ENCODE results near the gene PURA. TPM values are rescaled to one million over a fixed set of nuclear protein-coding genes. Genes with fewer than 3 reads are reported as not detected.

PURA gene
- total and polyA plus RNA-seq, 5 experiments from 2014 or later = 4.4 to 30.4 (median 4.7) TPM

DNA sequence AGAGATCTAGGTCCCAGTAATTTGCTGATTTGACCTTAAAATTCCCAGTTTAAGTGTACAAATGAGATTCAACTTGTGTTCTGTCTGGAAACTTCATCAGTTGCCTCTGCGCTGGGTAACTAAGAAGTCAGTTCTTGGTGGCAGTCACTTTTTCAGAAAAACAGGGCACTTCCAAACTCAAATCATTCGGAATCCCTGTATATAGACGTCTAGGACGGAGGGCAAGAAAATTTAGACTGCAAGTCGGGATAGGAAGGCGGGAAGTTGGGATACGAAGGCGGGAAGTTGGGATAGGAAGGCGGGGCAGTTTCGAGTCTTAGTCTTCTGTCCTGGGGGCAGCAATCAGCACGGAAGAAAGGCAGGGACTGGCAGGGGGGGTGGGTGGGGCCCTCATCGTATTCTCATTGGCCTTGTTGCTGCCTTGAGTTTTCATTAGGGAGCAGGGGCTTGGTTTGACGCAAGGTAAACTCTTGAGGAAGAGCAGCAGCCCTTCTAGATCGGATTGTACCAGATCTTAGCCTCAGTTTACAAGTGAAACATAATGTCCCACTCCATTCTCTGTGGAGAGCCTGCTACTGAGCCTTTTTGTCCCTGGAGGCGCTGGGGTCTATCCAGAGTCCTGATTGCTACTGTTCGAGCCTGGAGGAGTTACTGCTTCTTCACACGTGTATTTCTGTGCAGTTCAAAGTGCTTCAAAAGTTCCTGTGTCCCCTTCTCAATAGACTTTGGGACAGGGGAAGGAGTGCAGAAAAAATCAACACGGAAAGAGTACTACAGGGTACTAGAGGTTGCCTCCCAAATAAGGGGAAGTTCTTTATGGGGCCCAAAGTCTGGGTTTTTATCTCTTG, 2.7 kb upstream of the PURA start:
- H3K4me3 Mint-ChIP-seq = peak overlapping the region in 8 of 10 donors; percentile 21 to 99 (median 95)
- peaks cover 30 to 76% (median 68%) of the 10 kb centered on the region in 4 donors for H3K4me1 Mint-ChIP-seq
- peak overlapping the region in 9 of 10 donors; percentile 19 to 98 (median 79) for H3K27ac Mint-ChIP-seq
- no peak for DNase-seq
- H3K27me3 Mint-ChIP-seq = peaks cover 0 to 10% (median 2%) of the 10 kb centered on the region in 5 donors
- POLR2A ChIA-PET = interaction anchor here (0.8 to 3.7 kb wide), 2 partner anchors 11 to 36 kb away, joined by 11 to 20 read pairs; no protein-coding TSS in a partner anchor
- H3K36me3 Mint-ChIP-seq = peaks cover 0 to 2% (median 0%) of the 10 kb centered on the region in 3 donors
- no peak for ATAC-seq
- no peaks in the 10 kb centered on the region for H3K9me3 Mint-ChIP-seq

DNA sequence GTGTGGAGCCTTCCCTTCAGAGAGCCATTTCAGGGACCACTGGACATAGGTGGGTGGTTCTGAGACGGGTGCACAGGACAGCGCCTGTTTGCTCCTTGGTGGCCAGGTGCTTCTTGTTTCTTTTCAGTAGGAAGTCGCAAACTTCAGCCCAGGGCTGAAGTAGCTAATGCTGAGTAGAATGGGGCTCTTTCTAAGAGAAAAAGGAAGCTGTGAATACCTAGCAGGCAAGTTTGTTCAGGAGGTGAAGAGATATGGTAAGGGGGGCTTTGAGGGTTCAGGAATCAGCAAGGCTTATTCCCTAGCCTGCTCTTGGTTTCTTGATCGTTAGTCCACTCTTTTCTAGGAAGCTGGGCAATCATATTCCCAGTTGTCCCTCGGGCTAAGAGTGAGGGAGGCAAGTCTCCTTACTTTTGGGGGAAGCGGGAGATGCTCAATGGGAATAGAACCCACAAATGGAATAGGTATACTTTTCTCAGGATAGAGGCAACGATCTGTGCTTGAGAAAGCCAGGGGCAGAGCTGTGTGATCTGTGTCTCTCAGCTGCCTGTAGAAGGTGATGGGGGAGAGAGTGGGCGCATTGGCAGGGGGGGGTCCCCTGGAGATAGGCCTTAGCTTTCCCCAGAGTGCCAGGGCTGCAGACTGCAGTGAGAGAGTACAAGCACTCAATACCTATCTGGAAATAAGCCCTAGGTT, 1.9 kb upstream of the PURA start:
- peak overlapping the region in 9 of 10 donors; percentile 19 to 98 (median 79) for H3K27ac Mint-ChIP-seq
- ATAC-seq (no peak), DNase-seq (no peak)
- H3K36me3 Mint-ChIP-seq = peaks cover 0 to 2% (median 0%) of the 10 kb centered on the region in 3 donors
- peak overlapping the region; percentile 54 to 99 (median 95) for H3K4me3 Mint-ChIP-seq
- peaks cover 0 to 10% (median 2%) of the 10 kb centered on the region in 5 donors for H3K27me3 Mint-ChIP-seq
- H3K4me1 Mint-ChIP-seq = peaks cover 29 to 75% (median 67%) of the 10 kb centered on the region in 4 donors
- no peaks in the 10 kb centered on the region for H3K9me3 Mint-ChIP-seq
- POLR2A ChIA-PET = interaction anchor here (0.6 to 3.7 kb wide), 4 partner anchors 10 to 49 kb away, joined by 4 to 20 read pairs (median 8); no protein-coding TSS in a partner anchor

DNA sequence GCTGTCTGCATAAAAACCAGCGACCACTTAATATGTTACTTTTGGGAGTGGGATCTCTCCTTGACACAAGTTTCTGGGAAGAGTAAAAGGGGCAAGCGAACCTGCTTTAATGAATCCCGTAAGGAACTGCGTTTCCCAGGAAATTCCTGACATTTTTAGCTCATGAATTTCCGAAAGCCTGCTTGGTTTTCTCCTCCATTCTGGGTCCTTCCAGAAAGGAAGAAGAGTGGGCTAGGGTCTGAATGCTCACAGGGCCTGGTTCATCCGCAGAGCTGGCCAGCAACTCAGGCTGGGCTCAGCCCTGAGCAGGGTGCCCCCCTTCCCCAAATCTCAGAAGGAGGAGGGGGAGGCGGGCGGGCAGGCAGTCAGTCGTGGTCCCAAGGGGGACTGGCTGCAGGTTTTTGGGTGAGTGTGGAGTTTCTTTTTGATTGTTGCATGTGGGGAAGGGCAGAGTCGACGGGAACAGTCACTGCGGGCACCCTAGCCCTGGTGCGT, 1.2 kb upstream of the PURA start:
- POLR2A ChIA-PET = interaction anchor here (0.8 to 3.7 kb wide), 5 partner anchors 8 to 34 kb away, joined by 3 to 20 read pairs (median 4); no protein-coding TSS in a partner anchor
- Mint-ChIP-seq H3K4me3 (peak overlapping the region; percentile 89 to 99 (median 96)), H3K9me3 (no peaks in the 10 kb centered on the region), H3K27me3 (peaks cover 0 to 10% (median 2%) of the 10 kb centered on the region in 5 donors), H3K4me1 (peaks cover 30 to 81% (median 69%) of the 10 kb centered on the region in 4 donors), H3K36me3 (peaks cover 0 to 2% (median 0%) of the 10 kb centered on the region in 3 donors), H3K27ac (peak overlapping the region; percentile 60 to 98 (median 96))
- ATAC-seq (no peak), DNase-seq (no peak)

DNA sequence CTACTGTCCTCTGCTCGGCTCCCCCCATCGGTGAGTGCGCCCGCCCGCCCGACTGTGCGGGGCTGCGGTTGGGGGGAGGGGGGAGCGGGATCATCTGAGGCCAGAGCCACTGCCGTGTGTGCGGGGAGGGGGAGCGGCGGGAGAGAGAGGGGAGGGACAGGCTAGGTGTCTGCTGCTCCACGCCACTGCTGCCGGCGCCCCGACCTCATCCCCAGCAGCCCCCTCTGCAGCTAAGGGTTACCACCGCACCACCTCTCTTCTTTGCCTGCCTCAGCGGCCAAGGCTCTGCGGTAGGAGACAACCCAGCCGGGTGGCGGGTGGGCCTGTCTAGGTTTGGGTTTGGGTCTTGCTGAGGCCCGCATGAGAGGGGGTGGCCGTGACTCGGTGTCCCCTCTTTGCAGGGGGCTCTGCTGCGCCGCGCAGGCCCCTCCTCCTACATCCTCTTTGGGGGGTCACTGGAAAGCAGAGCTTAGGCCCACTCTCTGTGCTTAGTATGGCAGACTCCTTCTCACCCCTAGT, 670 bp upstream of the PURA start:
- Mint-ChIP-seq H3K27ac (peak overlapping the region; percentile 77 to 99 (median 98)), H3K27me3 (peaks cover 0 to 9% (median 2%) of the 10 kb centered on the region in 5 donors), H3K36me3 (peaks cover 0 to 2% (median 0%) of the 10 kb centered on the region in 3 donors), H3K4me1 (peaks cover 31 to 83% (median 72%) of the 10 kb centered on the region in 4 donors), H3K4me3 (peak overlapping the region; percentile 89 to 99 (median 96)), H3K9me3 (no peaks in the 10 kb centered on the region)
- DNase-seq (peak in 6 of 10 donors; percentile 17 to 69 (median 32)), ATAC-seq (peak; percentile 7 to 13)
- POLR2A ChIA-PET = interaction anchor here (0.8 to 3.7 kb wide), 7 partner anchors 9 to 41 kb away, joined by 3 to 20 read pairs (median 4); no protein-coding TSS in a partner anchor

DNA sequence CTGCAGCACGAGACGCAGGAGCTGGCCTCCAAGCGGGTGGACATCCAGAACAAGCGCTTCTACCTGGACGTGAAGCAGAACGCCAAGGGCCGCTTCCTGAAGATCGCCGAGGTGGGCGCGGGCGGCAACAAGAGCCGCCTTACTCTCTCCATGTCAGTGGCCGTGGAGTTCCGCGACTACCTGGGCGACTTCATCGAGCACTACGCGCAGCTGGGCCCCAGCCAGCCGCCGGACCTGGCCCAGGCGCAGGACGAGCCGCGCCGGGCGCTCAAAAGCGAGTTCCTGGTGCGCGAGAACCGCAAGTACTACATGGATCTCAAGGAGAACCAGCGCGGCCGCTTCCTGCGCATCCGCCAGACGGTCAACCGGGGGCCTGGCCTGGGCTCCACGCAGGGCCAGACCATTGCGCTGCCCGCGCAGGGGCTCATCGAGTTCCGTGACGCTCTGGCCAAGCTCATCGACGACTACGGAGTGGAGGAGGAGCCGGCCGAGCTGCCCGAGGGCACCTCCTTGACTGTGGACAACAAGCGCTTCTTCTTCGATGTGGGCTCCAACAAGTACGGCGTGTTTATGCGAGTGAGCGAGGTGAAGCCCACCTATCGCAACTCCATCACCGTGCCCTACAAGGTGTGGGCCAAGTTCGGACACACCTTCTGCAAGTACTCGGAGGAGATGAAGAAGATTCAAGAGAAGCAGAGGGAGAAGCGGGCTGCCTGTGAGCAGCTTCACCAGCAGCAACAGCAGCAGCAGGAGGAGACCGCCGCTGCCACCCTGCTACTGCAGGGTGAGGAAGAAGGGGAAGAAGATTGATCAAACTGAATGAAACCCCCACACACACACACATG, 654 bp downstream of the PURA start:
- POLR2A ChIA-PET = interaction anchor here (0.7 to 4.1 kb wide), 8 partner anchors 7 to 42 kb away, joined by 3 to 35 read pairs (median 5); no protein-coding TSS in a partner anchor
- peak overlapping the region; percentile 90 to 98 (median 95) for H3K27ac Mint-ChIP-seq
- peaks cover 0 to 9% (median 1%) of the 10 kb centered on the region in 5 donors for H3K27me3 Mint-ChIP-seq
- ATAC-seq (peak; percentile 8 to 9), DNase-seq (peak in 9 of 10 donors; percentile 22 to 66 (median 40))
- peak overlapping the region; percentile 89 to 99 (median 96) for H3K4me3 Mint-ChIP-seq
- no peaks in the 10 kb centered on the region for H3K36me3 Mint-ChIP-seq
- H3K9me3 Mint-ChIP-seq = no peaks in the 10 kb centered on the region
- peaks cover 30 to 76% (median 66%) of the 10 kb centered on the region in 4 donors for H3K4me1 Mint-ChIP-seq

DNA sequence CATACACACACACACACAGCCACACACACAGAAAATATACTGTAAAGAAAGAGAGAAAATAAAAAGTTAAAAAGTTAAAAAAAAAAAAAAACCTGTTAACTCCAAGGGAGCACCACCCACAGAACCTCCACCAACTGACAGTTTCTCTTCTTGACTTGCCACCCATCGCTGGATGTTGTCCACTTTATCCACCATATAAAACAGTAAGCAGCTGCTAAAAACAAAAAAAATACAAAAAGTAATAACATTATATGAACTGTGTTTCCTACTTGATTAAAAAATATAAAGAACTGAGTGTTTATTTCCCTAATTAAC, 1.2 kb downstream of the PURA start:
- Mint-ChIP-seq H3K36me3 (no peaks in the 10 kb centered on the region), H3K9me3 (no peaks in the 10 kb centered on the region), H3K4me3 (peak overlapping the region; percentile 89 to 99 (median 96)), H3K27me3 (peaks cover 0 to 9% (median 1%) of the 10 kb centered on the region in 5 donors), H3K4me1 (peaks cover 31 to 70% (median 65%) of the 10 kb centered on the region in 4 donors), H3K27ac (peak overlapping the region; percentile 78 to 98 (median 95))
- ATAC-seq (no peak), DNase-seq (peak in 1 of 10 donors; percentile 22)
- POLR2A ChIA-PET = interaction anchor here (0.7 to 4.1 kb wide), 5 partner anchors 7 to 17 kb away, joined by 3 to 35 read pairs (median 4); no protein-coding TSS in a partner anchor

DNA sequence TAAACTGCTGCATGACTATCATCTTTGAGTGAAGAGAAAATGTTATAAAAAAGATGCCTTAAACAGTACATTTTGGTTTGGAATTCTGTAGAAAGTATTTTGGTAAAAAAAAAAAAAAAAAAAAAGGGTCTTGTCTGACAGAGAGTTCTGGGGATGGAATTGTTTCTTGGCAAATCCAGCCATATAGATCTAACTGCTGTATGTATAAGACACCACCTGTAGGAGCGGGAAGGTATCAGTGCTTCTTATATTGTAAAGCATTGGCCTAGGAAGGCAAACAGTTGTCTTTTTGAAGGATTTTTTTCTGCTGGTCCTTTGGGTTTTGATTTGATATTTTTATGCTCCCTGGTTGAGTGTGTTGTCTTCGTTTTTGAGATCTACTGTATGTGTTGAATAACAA, 2.8 kb downstream of the PURA start:
- peak overlapping the region in 5 of 10 donors; percentile 0 to 73 (median 27) for H3K27ac Mint-ChIP-seq
- H3K9me3 Mint-ChIP-seq = no peaks in the 10 kb centered on the region
- POLR2A ChIA-PET = interaction anchor here (0.9 to 4.1 kb wide), 3 partner anchors 9 to 285 kb away, joined by 3 to 35 read pairs (median 10); partner anchors contain the start of gene ANKHD1
- peaks cover 0 to 2% (median 0%) of the 10 kb centered on the region in 3 donors for H3K36me3 Mint-ChIP-seq
- no peak for ATAC-seq
- peaks cover 0 to under 1% (median 0%) of the 10 kb centered on the region in 5 donors for H3K27me3 Mint-ChIP-seq
- peak overlapping the region in 8 of 10 donors; percentile 2 to 95 (median 62) for H3K4me3 Mint-ChIP-seq
- no peak for DNase-seq
- peaks cover 32 to 69% (median 61%) of the 10 kb centered on the region in 4 donors for H3K4me1 Mint-ChIP-seq

DNA sequence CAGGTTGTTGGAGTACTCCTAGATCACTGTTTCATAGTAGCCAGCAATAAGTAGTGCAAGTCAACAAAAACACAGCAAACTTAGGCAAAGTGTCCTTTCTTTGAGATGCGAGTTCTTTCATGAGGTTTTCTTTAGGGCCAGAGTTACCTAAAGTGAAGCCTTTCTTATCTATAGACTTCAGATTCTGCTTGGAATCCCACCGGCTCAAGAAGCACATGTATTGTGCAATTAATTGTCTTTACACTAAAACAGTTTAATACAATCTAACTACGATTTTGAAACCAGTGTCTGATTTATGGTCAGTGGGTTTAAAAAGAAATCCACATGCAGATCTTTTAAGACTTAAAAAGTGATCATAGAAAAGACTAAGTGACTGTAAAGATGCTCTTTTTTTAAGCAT, 3.6 kb downstream of the PURA start:
- H3K27me3 Mint-ChIP-seq = no peaks in the 10 kb centered on the region
- peak overlapping the region in 6 of 10 donors; percentile 12 to 95 (median 62) for H3K4me3 Mint-ChIP-seq
- POLR2A ChIA-PET = interaction anchor here (2.1 to 4.1 kb wide), 2 partner anchors 10 to 27 kb away, joined by 10 to 35 read pairs; no protein-coding TSS in a partner anchor
- no peaks in the 10 kb centered on the region for H3K9me3 Mint-ChIP-seq
- peak overlapping the region in 6 of 10 donors; percentile 26 to 86 (median 54) for H3K27ac Mint-ChIP-seq
- ATAC-seq (no peak), DNase-seq (no peak)
- peaks cover 26 to 65% (median 60%) of the 10 kb centered on the region in 4 donors for H3K4me1 Mint-ChIP-seq
- H3K36me3 Mint-ChIP-seq = peaks cover 0 to 2% (median 0%) of the 10 kb centered on the region in 3 donors

DNA sequence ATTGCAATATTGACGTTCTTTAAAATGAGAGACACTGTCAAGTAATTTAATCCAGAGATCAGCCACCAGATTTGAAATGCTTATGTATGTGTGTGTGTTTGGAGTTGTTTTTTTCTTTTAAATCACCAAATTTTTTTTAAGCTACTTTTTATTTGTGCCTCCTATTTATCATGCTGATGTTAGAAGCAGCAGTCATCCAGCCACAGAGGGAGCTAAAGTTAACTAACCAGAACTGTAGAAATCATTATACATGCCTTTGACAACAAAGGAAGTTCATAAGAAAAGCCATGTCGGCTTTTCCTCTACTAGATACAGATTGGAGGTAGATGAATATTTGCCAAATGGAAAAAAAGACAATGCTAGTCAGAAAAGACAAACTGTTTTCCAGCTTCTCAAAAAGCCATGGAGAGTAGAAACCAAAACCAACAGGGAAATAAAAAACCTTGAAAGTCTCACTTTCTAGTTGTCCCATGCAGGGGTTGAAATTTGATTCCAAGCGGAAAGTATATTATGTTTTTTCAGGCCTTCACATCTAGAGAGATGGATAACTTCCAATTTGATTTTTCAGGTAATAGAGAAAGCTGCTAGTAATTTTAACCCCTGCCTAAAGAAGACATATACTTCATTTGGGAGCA, 4.5 kb downstream of the PURA start:
- no peaks in the 10 kb centered on the region for H3K9me3 Mint-ChIP-seq
- H3K36me3 Mint-ChIP-seq = peaks cover 0 to 2% (median 0%) of the 10 kb centered on the region in 3 donors
- H3K4me3 Mint-ChIP-seq = peak overlapping the region in 7 of 10 donors; percentile 2 to 95 (median 30)
- peak overlapping the region in 4 of 10 donors; percentile 5 to 86 (median 26) for H3K27ac Mint-ChIP-seq
- no peak for ATAC-seq
- no peak for DNase-seq
- POLR2A ChIA-PET = interaction anchor here (0.8 to 4.1 kb wide), 3 partner anchors 9 to 26 kb away, joined by 3 to 35 read pairs (median 10); no protein-coding TSS in a partner anchor
- H3K4me1 Mint-ChIP-seq = peaks cover 27 to 63% (median 57%) of the 10 kb centered on the region in 4 donors
- H3K27me3 Mint-ChIP-seq = no peaks in the 10 kb centered on the region

DNA sequence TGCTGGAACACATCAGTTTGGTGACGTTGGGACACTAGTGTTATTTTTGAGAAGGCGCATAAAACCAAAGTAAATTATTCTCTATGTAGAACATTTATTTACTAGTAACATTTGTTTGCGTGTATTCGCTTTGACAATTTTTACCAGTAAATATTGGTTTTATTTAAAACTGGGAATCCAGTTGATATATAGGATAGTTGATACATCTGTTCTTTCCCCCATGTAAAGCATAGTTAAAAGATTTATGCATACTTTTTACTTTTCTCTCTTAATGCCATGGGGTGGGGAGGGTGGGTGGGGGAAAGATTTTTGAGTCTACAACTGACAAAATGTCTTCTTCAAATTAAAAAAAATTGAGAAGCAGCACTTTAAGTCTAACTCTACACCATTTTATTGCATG, 11.7 kb downstream of the PURA start, which contains the start of gene IGIP:
TSS of gene IGIP (plus strand) at position 301 of the 400 bp plus-strand sequence. CDS start 2,540 bp downstream, outside the sequence.
- Mint-ChIP-seq H3K9me3 (no peaks in the 10 kb centered on the region), H3K4me1 (peaks cover 16 to 46% (median 44%) of the 10 kb centered on the region in 4 donors), H3K27me3 (no peaks in the 10 kb centered on the region), H3K36me3 (peaks cover 0 to 2% (median 0%) of the 10 kb centered on the region in 3 donors), H3K4me3 (no peak within 1 kb of the TSS), H3K27ac (peak within 1 kb of the TSS in 1 of 10 donors; percentile 53)
- DNase-seq = no peak
- POLR2A ChIA-PET = no interaction called here
- no peak for ATAC-seq

Data from naive thymus-derived CD8-positive, alpha-beta T cell (primary cell).